ENCODE results near the gene HOXC6. TPM values are rescaled to one million over a fixed set of nuclear protein-coding genes. Genes with fewer than 3 reads are reported as not detected.

The HOXC6 gene
- total RNA-seq, 2 donors from 2014 or later = not detected

GRCh38 chr12:54053003-54053750 lies 24.9 kb downstream of the HOXC6 start:
- Histone ChIP-seq H3K4me1 (peaks cover 0 to 7% of the 10 kb centered on the region in 2 donors), H3K36me3 (no peaks in the 10 kb centered on the region), H3K9me3 (no peaks in the 10 kb centered on the region), H3K27me3 (peaks cover 14 to 30% of the 10 kb centered on the region in 2 donors), H3K27ac (peak overlapping the region in 1 of 2 donors; percentile 1), H3K4me3 (peak overlapping the region; percentile 32 to 49)
- DNase-seq (ENCODE audit: low spot score) = no peak
- TF ChIP-seq, protein P1, sequence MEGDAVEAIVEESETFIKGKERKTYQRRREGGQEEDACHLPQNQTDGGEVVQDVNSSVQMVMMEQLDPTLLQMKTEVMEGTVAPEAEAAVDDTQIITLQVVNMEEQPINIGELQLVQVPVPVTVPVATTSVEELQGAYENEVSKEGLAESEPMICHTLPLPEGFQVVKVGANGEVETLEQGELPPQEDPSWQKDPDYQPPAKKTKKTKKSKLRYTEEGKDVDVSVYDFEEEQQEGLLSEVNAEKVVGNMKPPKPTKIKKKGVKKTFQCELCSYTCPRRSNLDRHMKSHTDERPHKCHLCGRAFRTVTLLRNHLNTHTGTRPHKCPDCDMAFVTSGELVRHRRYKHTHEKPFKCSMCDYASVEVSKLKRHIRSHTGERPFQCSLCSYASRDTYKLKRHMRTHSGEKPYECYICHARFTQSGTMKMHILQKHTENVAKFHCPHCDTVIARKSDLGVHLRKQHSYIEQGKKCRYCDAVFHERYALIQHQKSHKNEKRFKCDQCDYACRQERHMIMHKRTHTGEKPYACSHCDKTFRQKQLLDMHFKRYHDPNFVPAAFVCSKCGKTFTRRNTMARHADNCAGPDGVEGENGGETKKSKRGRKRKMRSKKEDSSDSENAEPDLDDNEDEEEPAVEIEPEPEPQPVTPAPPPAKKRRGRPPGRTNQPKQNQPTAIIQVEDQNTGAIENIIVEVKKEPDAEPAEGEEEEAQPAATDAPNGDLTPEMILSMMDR (IDR thresholded peaks at IDR 0.05) = no peak

GRCh38 chr12:54053751-54054741 lies 25.8 kb downstream of the HOXC6 start, which contains the start of gene HOXC4:
HOXC4 (plus strand) TSS chr12:54053835; CDS start chr12:54053923, 88 bp downstream.
- H3K9me3 ChIP-seq = no peaks in the 10 kb centered on the region
- peak within 1 kb of the TSS in 1 of 2 donors; percentile 1 for H3K27ac ChIP-seq
- no peak for DNase-seq (ENCODE audit: low spot score)
- TF ChIP-seq, protein P1 (IDR thresholded peaks at IDR 0.05) = no peak
- peaks cover 11 to 24% of the 10 kb centered on the region in 2 donors for H3K27me3 ChIP-seq
- no peaks in the 10 kb centered on the region for H3K36me3 ChIP-seq
- H3K4me3 ChIP-seq = peak within 1 kb of the TSS; percentile 32 to 49
- H3K4me1 ChIP-seq = peaks cover 0 to 7% of the 10 kb centered on the region in 2 donors

GRCh38 chr12:54054742-54055194 lies 26.5 kb downstream of the HOXC6 start:
- Histone ChIP-seq H3K9me3 (no peaks in the 10 kb centered on the region), H3K36me3 (no peaks in the 10 kb centered on the region), H3K27ac (no peak overlapping the region), H3K4me1 (peaks cover 0 to 7% of the 10 kb centered on the region in 2 donors), H3K4me3 (peak overlapping the region in 1 of 2 donors; percentile 49), H3K27me3 (peaks cover 7 to 22% of the 10 kb centered on the region in 2 donors)
- TF ChIP-seq, protein P1 (IDR thresholded peaks at IDR 0.05) = no peak
- no peak for DNase-seq (ENCODE audit: low spot score)

- Histone ChIP-seq H3K4me3 (no peak overlapping the region), H3K4me1 (peaks cover 0 to 7% of the 10 kb centered on the region in 2 donors), H3K9me3 (no peaks in the 10 kb centered on the region), H3K36me3 (no peaks in the 10 kb centered on the region), H3K27me3 (peaks cover 8 to 28% of the 10 kb centered on the region in 2 donors), H3K27ac (no peak overlapping the region)
- TF ChIP-seq, protein P1 (IDR thresholded peaks at IDR 0.05) = no peak
- no peak for DNase-seq (ENCODE audit: low spot score)
Measured at GRCh38 chr12:54055552-54055951, 27.3 kb downstream of the HOXC6 start.

DNA sequence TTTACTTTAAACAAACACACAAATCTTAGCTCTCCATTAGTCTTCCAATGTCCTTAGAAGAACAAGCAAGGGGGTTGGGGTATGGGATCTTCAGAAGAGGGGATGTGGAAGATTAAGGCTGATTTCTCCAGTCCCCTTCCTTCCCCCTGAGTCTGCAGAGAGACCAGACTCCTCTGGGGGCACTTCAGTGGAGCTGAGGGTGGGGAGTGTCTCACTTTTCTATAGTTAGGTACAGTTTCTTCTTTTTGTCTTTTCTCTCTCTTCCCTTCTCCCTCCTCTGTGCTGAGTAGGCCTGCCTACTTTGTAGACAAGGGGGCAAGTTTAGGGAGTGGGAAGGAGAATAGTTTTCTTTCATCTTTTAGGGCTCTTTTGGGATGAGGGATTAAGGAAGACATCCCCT lies 27.9 kb downstream of the HOXC6 start:
- Histone ChIP-seq H3K27me3 (peaks cover 12 to 33% of the 10 kb centered on the region in 2 donors), H3K4me3 (no peak overlapping the region), H3K9me3 (no peaks in the 10 kb centered on the region), H3K4me1 (peaks cover 0 to 7% of the 10 kb centered on the region in 2 donors), H3K36me3 (no peaks in the 10 kb centered on the region), H3K27ac (no peak overlapping the region)
- TF ChIP-seq, protein P1 (IDR thresholded peaks at IDR 0.05) = no peak
- DNase-seq (ENCODE audit: low spot score) = no peak
